SK-N-MC (cell line): ENCODE results near the gene DGCR2.
"Not testable (repeated sequence)": the region's sequence is repeated elsewhere in the genome, so short reads cannot be mapped to it uniquely, and the experiment has no call there.

Source experiments
- EZH2 ChIP-seq: fragments of 200-600 bp; sonication (generic); IDR thresholded peaks from one replicate; pipeline ENCODE4 v1.6.1; 2017; ENCODE audit warnings: antibody characterized with exemption
- POLR2AphosphoS5 ChIP-seq: IDR thresholded peaks from 2 replicates; pipeline ENCODE4 v1.6.1; 2012; ENCODE audit warnings: mild to moderate bottlenecking, low read depth, low read length, borderline replicate concordance

DNA sequence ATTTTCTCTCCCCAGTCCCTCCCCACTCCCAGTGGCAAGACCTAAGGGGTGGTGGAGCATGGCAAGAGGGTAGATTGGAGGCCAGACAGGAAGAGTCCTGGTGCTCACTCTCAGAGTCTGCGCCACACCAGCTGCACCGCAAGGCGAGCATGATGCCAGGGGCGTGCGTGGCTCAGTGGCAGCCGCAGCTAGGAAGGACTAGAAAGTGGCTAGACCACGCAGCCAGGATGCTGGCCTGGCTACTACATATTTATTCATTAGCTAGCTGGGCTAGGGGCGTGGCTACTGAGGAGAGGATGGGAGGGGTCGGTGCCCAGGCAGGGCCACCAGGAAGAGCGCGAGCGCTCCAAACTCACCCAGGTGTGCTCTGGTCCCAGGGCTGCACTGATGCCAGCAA is 87.5 kb downstream of the DGCR2 start:
- not testable (repeated sequence) for TF ChIP-seq POLR2AphosphoS5, EZH2
